ENCODE measurements around the gene FRG2B. TPM values are rescaled to one million over a fixed set of nuclear protein-coding genes. Genes with fewer than 3 reads are reported as not detected.

The FRG2B gene
- total RNA-seq, 1 experiment from 2014 or later, result not detected

GRCh38 chr10:133614830-133615580, 11.6 kb downstream of the FRG2B start:
- Histone ChIP-seq H3K4me1 (ENCODE audit: control insufficient read depth in 1 of 2, insufficient read depth in 2 of 2, low read length in 2 of 2) (no peaks in the 10 kb centered on the region), H3K4me3 (replicated peaks in 1 of 2; ENCODE audit: low read depth in 1 of 2, low read length in 2 of 2) (no peak overlapping the region), H2AFZ (ENCODE audit: low read depth, low read length, poor library complexity, severe bottlenecking) (no peak overlapping the region), H3K9me2 (ENCODE audit: insufficient read depth) (no peaks in the 10 kb centered on the region), H3K36me3 (ENCODE audit: control insufficient read depth in 1 of 2, insufficient read depth in 2 of 2, low read length in 2 of 2) (no peaks in the 10 kb centered on the region), H3K9me3 (ENCODE audit: control insufficient read depth in 1 of 2, insufficient read depth in 1 of 2, low read depth in 1 of 2, low read length in 2 of 2) (no peaks in the 10 kb centered on the region), H3K9ac (ENCODE audit: low read length) (no peak overlapping the region), H3K27me3 (ENCODE audit: insufficient read depth, low read length) (no peaks in the 10 kb centered on the region), H3K79me2 (ENCODE audit: insufficient read depth, low read length) (no peaks in the 10 kb centered on the region), H4K20me1 (ENCODE audit: insufficient read depth) (no peaks in the 10 kb centered on the region), H3K27ac (ENCODE audit: low read depth, low read length) (no peak overlapping the region), H3K4me2 (ENCODE audit: low read length) (no peak overlapping the region)
- ChIA-PET CTCF (no interaction called here), POLR2A (no interaction called here), RAD21 (ENCODE audit: low non-redundant PET in 1 of 2, low total read pairs in 2 of 2, uncharacterized antibody in 2 of 2, unreplicated experiment in 2 of 2) (no interaction called here)
- ATAC-seq, result no peak
- no TSS peak for BruUV-seq (replicated peaks)
- DNase-seq (ENCODE audit: low read depth, low spot score), result no peak
- TF ChIP-seq ATF3 (IDR thresholded peaks at IDR 0.05) (no peak), ZNF274 (IDR thresholded peaks at IDR 0.05; ENCODE audit: low read depth, low read length) (no peak), ELF1 (IDR thresholded peaks at IDR 0.05; ENCODE audit: borderline replicate concordance, low read depth) (no peak), TCF7L2 (IDR thresholded peaks at IDR 0.05; ENCODE audit: borderline replicate concordance, extremely low read depth, insufficient read depth, insufficient read length) (no peak), RAD21 (IDR thresholded peaks at IDR 0.05; ENCODE audit: low read depth) (no peak), CEBPB (IDR thresholded peaks at IDR 0.05; ENCODE audit: low read depth) (no peak), CBX3 (IDR thresholded peaks at IDR 0.05; ENCODE audit: low read depth) (no peak), EZH2 (IDR thresholded peaks at IDR 0.05) (no peak), MAX (IDR thresholded peaks at IDR 0.05) (no peak), SRF (IDR thresholded peaks at IDR 0.05; ENCODE audit: low read depth) (no peak), POLR2A (IDR thresholded peaks at IDR 0.05; ENCODE audit: borderline replicate concordance, extremely low read depth, insufficient read depth, insufficient read length) (no peak), EGR1 (IDR thresholded peaks at IDR 0.05; ENCODE audit: low read depth) (no peak), JUND (IDR thresholded peaks at IDR 0.05) (no peak), SIN3A (IDR thresholded peaks at IDR 0.05; ENCODE audit: low read depth) (no peak), FOSL1 (IDR thresholded peaks at IDR 0.05; ENCODE audit: low read depth) (no peak)
- TF ChIP-seq, protein P1, sequence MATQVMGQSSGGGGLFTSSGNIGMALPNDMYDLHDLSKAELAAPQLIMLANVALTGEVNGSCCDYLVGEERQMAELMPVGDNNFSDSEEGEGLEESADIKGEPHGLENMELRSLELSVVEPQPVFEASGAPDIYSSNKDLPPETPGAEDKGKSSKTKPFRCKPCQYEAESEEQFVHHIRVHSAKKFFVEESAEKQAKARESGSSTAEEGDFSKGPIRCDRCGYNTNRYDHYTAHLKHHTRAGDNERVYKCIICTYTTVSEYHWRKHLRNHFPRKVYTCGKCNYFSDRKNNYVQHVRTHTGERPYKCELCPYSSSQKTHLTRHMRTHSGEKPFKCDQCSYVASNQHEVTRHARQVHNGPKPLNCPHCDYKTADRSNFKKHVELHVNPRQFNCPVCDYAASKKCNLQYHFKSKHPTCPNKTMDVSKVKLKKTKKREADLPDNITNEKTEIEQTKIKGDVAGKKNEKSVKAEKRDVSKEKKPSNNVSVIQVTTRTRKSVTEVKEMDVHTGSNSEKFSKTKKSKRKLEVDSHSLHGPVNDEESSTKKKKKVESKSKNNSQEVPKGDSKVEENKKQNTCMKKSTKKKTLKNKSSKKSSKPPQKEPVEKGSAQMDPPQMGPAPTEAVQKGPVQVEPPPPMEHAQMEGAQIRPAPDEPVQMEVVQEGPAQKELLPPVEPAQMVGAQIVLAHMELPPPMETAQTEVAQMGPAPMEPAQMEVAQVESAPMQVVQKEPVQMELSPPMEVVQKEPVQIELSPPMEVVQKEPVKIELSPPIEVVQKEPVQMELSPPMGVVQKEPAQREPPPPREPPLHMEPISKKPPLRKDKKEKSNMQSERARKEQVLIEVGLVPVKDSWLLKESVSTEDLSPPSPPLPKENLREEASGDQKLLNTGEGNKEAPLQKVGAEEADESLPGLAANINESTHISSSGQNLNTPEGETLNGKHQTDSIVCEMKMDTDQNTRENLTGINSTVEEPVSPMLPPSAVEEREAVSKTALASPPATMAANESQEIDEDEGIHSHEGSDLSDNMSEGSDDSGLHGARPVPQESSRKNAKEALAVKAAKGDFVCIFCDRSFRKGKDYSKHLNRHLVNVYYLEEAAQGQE (IDR thresholded peaks at IDR 0.05; ENCODE audit: low read depth), result no peak
- intact Hi-C loops (cut with micrococcal nuclease), result no loop called here
